Naive B cell (primary cell): ENCODE data around the gene RCAN3. TPM values are rescaled to one million over a fixed set of nuclear protein-coding genes. Genes with fewer than 3 reads are reported as not detected.

Experiments used
- ATAC-seq, 2 donors: fragments of 150-1000 bp; cut with Tn5 transposase; 2 replicates each; pipeline ENCODE4 v1.10.0; 2021; ENCODE audit warnings: low read depth in 2 of 2, mild to moderate bottlenecking in 2 of 2, moderate library complexity in 2 of 2
- DNase-seq: peaks from one replicate; pipeline ENCODE4 v3.0.0; 2022
- H3K27ac Mint-ChIP-seq, 6 donors: one replicate each; pipeline ENCODE4 v1.8.0; 2020 to 2022; ENCODE audit warnings: mild to moderate bottlenecking in 6 of 6, mixed read lengths in 6 of 6, moderate library complexity in 5 of 6, inconsistent platforms in 2 of 6
- H3K27me3 Mint-ChIP-seq, 3 donors: one replicate each; pipeline ENCODE4 v1.8.0; 2021 to 2022; ENCODE audit warnings: mixed read lengths in 3 of 3, mild to moderate bottlenecking in 1 of 3
- H3K36me3 Mint-ChIP-seq, 2 donors: one replicate each; pipeline ENCODE4 v1.8.0; 2020 to 2022; ENCODE audit warnings: mixed read lengths in 2 of 2, inconsistent platforms in 1 of 2, mild to moderate bottlenecking in 1 of 2
- H3K4me1 Mint-ChIP-seq, 3 donors: one replicate each; pipeline ENCODE4 v1.8.0; 2020 to 2022; ENCODE audit warnings: mixed read lengths in 3 of 3, inconsistent platforms in 1 of 3, mild to moderate bottlenecking in 1 of 3, moderate library complexity in 1 of 3
- H3K4me3 Mint-ChIP-seq, 8 donors: one replicate each; pipeline ENCODE4 v1.8.0; 2020 to 2022; ENCODE audit warnings: mild to moderate bottlenecking in 8 of 8, mixed read lengths in 8 of 8, moderate library complexity in 8 of 8, inconsistent platforms in 2 of 8
- H3K9me3 Mint-ChIP-seq, 7 donors: one replicate each; pipeline ENCODE4 v1.8.0; 2020 to 2022; ENCODE audit warnings: mixed read lengths in 7 of 7, mild to moderate bottlenecking in 5 of 7, inconsistent platforms in 2 of 7, moderate library complexity in 1 of 7
- polyA plus RNA-seq, 6 donors: library from polyadenylated mRNA; unstranded; fragments of 300-500 nt; fragmentation: Illumina TruSeq; gene quantifications; one replicate each; pipeline ENCODE4 v1.2.3, GENCODE V29; 2021; ENCODE audit warnings: low read depth in 6 of 6

The RCAN3 gene
- polyA plus RNA-seq, 6 donors from 2014 or later, result 25.2 to 38.3 (median 32.0) TPM

GRCh38 chr1:24551290-24551959 lies 48.8 kb downstream of the RCAN3 start:
- Mint-ChIP-seq H3K4me1 (peaks cover 22 to 51% (median 29%) of the 10 kb centered on the region in 3 donors), H3K4me3 (no peak overlapping the region), H3K27me3 (peaks cover 5 to 9% (median 6%) of the 10 kb centered on the region in 3 donors), H3K27ac (no peak overlapping the region), H3K9me3 (no peaks in the 10 kb centered on the region), H3K36me3 (no peaks in the 10 kb centered on the region)
- DNase-seq, result no peak
- ATAC-seq, result no peak

GRCh38 chr1:24551960-24552571 lies 49.4 kb downstream of the RCAN3 start:
- DNase-seq (no peak), ATAC-seq (no peak)
- peaks cover 24 to 58% (median 34%) of the 10 kb centered on the region in 3 donors for H3K4me1 Mint-ChIP-seq
- no peaks in the 10 kb centered on the region for H3K9me3 Mint-ChIP-seq
- peak overlapping the region in 2 of 6 donors; percentile 22 to 44 for H3K27ac Mint-ChIP-seq
- peak overlapping the region in 1 of 8 donors; percentile 6 for H3K4me3 Mint-ChIP-seq
- H3K27me3 Mint-ChIP-seq, result peaks cover 12 to 15% (median 12%) of the 10 kb centered on the region in 3 donors
- H3K36me3 Mint-ChIP-seq, result no peaks in the 10 kb centered on the region

- Mint-ChIP-seq H3K9me3 (no peaks in the 10 kb centered on the region), H3K36me3 (no peaks in the 10 kb centered on the region), H3K27ac (no peak overlapping the region), H3K4me1 (peaks cover 12 to 43% (median 25%) of the 10 kb centered on the region in 3 donors), H3K27me3 (peaks cover 12 to 31% (median 27%) of the 10 kb centered on the region in 3 donors), H3K4me3 (peak overlapping the region in 2 of 8 donors; percentile 25 to 47)
- ATAC-seq, result no peak
- DNase-seq, result no peak
Observed at GRCh38 chr1:24553931-24554330, 51.3 kb downstream of the RCAN3 start.

GRCh38 chr1:24554714-24555113 lies 52.1 kb downstream of the RCAN3 start:
- peaks cover 12 to 39% (median 24%) of the 10 kb centered on the region in 3 donors for H3K4me1 Mint-ChIP-seq
- no peak for ATAC-seq
- H3K4me3 Mint-ChIP-seq, result peak overlapping the region in 4 of 8 donors; percentile 15 to 85 (median 70)
- H3K27me3 Mint-ChIP-seq, result peaks cover 12 to 31% (median 27%) of the 10 kb centered on the region in 3 donors
- H3K36me3 Mint-ChIP-seq, result no peaks in the 10 kb centered on the region
- no peak overlapping the region for H3K27ac Mint-ChIP-seq
- no peak for DNase-seq
- H3K9me3 Mint-ChIP-seq, result no peaks in the 10 kb centered on the region

DNA sequence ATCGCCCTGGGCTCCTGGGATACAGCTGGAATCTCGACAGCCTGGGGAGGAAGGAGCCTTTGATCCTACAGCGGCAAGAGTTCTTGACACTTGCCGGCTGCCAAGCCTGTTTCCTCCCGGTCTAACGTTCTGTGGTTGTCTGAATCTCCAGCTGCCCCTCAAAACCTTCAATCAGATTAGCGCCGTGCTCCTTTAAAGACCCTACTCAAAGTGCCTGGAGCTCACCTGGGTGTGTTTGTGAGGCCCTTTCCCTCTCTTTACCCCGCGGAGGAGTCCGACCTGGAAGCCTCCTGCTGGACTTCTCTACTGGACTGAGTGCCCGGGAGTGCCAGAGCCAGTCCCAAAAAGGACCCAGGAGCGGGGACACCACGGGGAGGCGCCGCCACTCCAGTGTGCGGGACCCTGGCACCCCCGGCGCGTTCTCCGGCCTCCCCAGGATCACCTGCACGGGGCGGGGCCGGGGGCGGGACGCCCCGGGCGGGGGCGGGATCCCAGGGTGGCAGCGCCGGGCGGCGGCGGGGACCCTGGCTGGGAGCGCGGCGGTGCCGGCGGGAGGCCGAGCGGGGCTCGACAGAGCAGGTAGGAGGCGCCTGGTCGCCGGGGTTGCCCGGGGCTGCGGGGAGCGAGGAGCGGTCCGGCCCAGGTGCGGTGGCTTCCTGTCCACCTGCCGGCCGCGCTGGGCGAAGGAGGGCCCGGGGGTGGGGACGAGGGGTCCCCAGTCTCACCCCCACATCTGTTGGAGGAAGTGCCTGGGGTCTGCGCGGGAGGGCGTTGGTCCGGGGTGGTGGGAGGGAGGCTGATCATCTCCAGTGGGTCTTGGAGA lies 53.2 kb downstream of the RCAN3 start, which contains the start of gene NCMAP:
TSS of gene NCMAP (plus strand) at position 497 of the 823 bp plus-strand sequence. CDS start 39,344 bp downstream, outside the sequence.
- Mint-ChIP-seq H3K4me3 (peak within 1 kb of the TSS; percentile 57 to 87 (median 84)), H3K4me1 (peaks cover 12 to 35% (median 24%) of the 10 kb centered on the region in 3 donors), H3K9me3 (no peaks in the 10 kb centered on the region), H3K27me3 (peaks cover 12 to 31% (median 27%) of the 10 kb centered on the region in 3 donors), H3K27ac (peak within 1 kb of the TSS in 3 of 6 donors; percentile 24 to 67 (median 51)), H3K36me3 (no peaks in the 10 kb centered on the region)
- ATAC-seq (peak; percentile 79 to 80), DNase-seq (peak; percentile 23)

DNA sequence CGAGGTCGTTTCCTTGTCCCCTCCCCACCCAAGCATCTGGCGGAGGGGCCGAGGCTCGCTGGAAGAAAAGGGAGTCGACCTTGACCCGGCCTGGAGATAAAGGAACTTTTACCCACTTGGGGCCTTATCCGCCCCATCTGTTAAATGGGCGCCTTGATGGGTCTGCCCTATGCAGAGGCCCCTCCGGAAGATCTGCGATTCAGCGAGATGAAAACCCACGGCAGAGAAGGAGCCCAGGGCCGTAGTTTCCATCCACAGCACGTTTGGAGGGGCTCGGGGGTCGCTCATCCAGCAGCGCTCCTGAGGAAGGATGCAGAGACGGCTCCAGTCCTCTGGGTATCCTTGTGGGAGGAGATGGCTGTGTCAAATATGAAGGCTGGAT lies 53.8 kb downstream of the RCAN3 start:
- ATAC-seq (no peak), DNase-seq (no peak)
- Mint-ChIP-seq H3K9me3 (no peaks in the 10 kb centered on the region), H3K4me1 (peaks cover 9 to 29% (median 24%) of the 10 kb centered on the region in 3 donors), H3K36me3 (no peaks in the 10 kb centered on the region), H3K27me3 (peaks cover 12 to 31% (median 27%) of the 10 kb centered on the region in 3 donors), H3K4me3 (peak overlapping the region in 7 of 8 donors; percentile 48 to 86 (median 81)), H3K27ac (peak overlapping the region in 1 of 6 donors; percentile 67)

DNA sequence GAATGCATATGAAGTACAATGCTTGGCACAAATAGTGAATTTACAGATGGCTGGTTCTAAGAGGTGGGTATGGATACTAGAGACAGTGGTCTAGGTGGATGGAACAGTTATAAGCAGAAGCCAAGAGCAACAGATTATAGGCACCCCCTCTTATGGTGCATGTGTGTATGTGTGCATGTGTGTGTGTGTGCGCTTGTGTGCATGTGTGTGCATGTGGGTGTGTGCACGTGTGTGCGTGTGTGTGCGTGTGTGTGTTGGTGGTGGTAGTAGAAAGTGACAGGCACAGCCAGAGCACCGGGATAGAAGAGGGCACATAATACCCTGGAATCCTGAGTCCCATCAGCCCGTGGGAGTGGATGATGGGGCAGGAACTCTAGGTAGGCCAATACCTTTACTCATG lies 54.6 kb downstream of the RCAN3 start:
- no peaks in the 10 kb centered on the region for H3K9me3 Mint-ChIP-seq
- no peak for DNase-seq
- H3K4me3 Mint-ChIP-seq, result peak overlapping the region in 4 of 8 donors; percentile 75 to 84 (median 80)
- no peak for ATAC-seq
- no peaks in the 10 kb centered on the region for H3K36me3 Mint-ChIP-seq
- H3K27ac Mint-ChIP-seq, result peak overlapping the region in 2 of 6 donors; percentile 41 to 65
- H3K27me3 Mint-ChIP-seq, result peaks cover 12 to 32% (median 31%) of the 10 kb centered on the region in 3 donors
- peaks cover 8 to 24% (median 21%) of the 10 kb centered on the region in 3 donors for H3K4me1 Mint-ChIP-seq

DNA sequence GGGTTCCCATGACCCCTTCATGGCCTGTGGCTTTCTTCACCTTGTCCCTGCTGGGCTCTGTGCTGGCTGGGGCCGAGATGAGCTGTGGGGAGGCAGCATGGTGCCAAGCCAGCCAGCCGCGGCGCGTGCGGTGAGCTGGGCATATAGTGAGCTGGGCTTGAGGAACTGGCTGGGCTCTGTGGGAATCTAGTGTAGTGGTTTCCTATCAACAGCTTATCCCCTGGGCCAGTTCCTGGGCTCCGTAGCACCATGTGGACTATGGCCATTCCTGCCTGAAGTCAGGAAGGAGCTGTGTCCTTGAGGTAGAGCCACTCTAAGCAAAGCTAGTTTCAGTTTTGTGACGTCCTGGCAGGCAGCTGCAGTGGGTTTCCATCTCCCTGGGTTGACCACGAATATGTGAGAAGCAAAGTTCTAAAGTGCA lies 55.1 kb downstream of the RCAN3 start:
- Mint-ChIP-seq H3K27me3 (peaks cover 12 to 37% (median 31%) of the 10 kb centered on the region in 3 donors), H3K4me1 (peaks cover 8 to 24% (median 19%) of the 10 kb centered on the region in 3 donors), H3K36me3 (no peaks in the 10 kb centered on the region), H3K4me3 (peak overlapping the region in 1 of 8 donors; percentile 74), H3K9me3 (no peaks in the 10 kb centered on the region), H3K27ac (peak overlapping the region in 1 of 6 donors; percentile 41)
- ATAC-seq (no peak), DNase-seq (no peak)

- Mint-ChIP-seq H3K27ac (no peak overlapping the region), H3K9me3 (no peaks in the 10 kb centered on the region)
Observed at GRCh38 chr1:24558455-24558854, 55.8 kb downstream of the RCAN3 start.

GRCh38 chr1:24558902-24559791 lies 56.5 kb downstream of the RCAN3 start:
- Mint-ChIP-seq H3K4me1 (peaks cover 8 to 24% (median 19%) of the 10 kb centered on the region in 3 donors), H3K36me3 (no peaks in the 10 kb centered on the region), H3K4me3 (peak overlapping the region in 1 of 8 donors; percentile 64), H3K27ac (no peak overlapping the region), H3K9me3 (no peaks in the 10 kb centered on the region), H3K27me3 (peaks cover 12 to 43% (median 31%) of the 10 kb centered on the region in 3 donors)
- no peak for ATAC-seq
- no peak for DNase-seq

More at GRCh38 chr1:24558455-24558854, 55.8 kb downstream of the RCAN3 start:
- no peak for ATAC-seq
- H3K4me1 Mint-ChIP-seq, result peaks cover 8 to 24% (median 19%) of the 10 kb centered on the region in 3 donors
- H3K4me3 Mint-ChIP-seq, result no peak overlapping the region
- H3K27me3 Mint-ChIP-seq, result peaks cover 12 to 43% (median 31%) of the 10 kb centered on the region in 3 donors
- H3K36me3 Mint-ChIP-seq, result no peaks in the 10 kb centered on the region
- no peak for DNase-seq

DNA sequence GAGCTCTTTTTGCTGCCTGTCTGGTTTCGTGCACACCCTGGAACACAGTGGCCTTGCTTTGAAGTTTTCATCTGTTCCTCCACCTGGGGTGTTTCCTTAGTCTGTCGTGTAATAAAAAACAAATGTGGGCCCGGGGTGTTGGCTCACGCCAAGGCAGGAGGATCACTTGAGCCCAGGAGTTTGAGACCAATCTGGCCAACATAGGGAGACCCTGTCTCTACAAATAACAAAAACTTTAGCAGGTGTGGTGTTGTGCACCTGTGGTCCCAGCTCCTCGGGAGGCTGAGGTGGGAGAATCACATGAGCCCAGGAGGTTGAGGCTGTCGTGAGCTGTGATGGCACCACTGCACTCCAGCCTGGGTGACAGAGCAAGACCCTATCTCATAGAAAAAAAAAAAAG lies 57.7 kb downstream of the RCAN3 start:
- peaks cover 8 to 23% (median 16%) of the 10 kb centered on the region in 3 donors for H3K4me1 Mint-ChIP-seq
- peak overlapping the region in 1 of 8 donors; percentile 51 for H3K4me3 Mint-ChIP-seq

DNA sequence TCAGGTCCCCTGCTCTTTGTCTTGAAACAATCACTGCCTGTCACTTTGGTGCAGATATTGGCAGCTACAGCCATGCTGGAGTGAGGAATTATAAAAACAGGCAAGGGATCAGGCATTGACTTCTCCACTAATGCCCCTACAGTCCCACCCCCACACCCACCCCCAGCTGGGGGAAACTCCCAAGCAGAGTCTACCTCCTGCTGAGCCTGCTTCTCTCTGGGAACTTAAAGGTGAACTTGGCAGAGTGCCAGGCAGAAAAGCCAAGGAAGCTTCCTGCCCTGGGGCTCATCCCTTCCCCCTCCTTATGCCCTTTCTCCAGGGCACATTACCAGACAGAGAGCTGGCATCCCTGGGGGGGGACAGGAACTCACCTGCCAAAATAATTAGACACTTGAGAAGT lies 60.0 kb downstream of the RCAN3 start:
- H3K4me3 Mint-ChIP-seq, result no peak overlapping the region
- H3K27me3 Mint-ChIP-seq, result peaks cover 7 to 26% (median 10%) of the 10 kb centered on the region in 3 donors
- no peak for ATAC-seq
- peaks cover 0 to 7% (median 4%) of the 10 kb centered on the region in 3 donors for H3K4me1 Mint-ChIP-seq
- H3K36me3 Mint-ChIP-seq, result no peaks in the 10 kb centered on the region
- H3K27ac Mint-ChIP-seq, result peak overlapping the region in 1 of 6 donors; percentile 70
- DNase-seq, result no peak
- H3K9me3 Mint-ChIP-seq, result no peaks in the 10 kb centered on the region

More for the DNA sequence above, 57.7 kb downstream of the RCAN3 start:
- Mint-ChIP-seq H3K27ac (no peak overlapping the region), H3K27me3 (peaks cover 11 to 40% (median 29%) of the 10 kb centered on the region in 3 donors), H3K36me3 (no peaks in the 10 kb centered on the region), H3K9me3 (no peaks in the 10 kb centered on the region)
- DNase-seq (no peak), ATAC-seq (no peak)
